ENCODE results near the gene DAGLB. TPM values are rescaled to one million over a fixed set of nuclear protein-coding genes. Genes with fewer than 3 reads are reported as not detected.
"Not testable (repeated sequence)": the region's sequence is repeated elsewhere in the genome, so short reads cannot be mapped to it uniquely, and the experiment has no call there.

The DAGLB gene
- total RNA-seq, 3 donors from 2014 or later (not counting 1 experiment from before 2014, with no cell fraction given) = 20.3 to 25.6 (median 25.2) TPM

DNA sequence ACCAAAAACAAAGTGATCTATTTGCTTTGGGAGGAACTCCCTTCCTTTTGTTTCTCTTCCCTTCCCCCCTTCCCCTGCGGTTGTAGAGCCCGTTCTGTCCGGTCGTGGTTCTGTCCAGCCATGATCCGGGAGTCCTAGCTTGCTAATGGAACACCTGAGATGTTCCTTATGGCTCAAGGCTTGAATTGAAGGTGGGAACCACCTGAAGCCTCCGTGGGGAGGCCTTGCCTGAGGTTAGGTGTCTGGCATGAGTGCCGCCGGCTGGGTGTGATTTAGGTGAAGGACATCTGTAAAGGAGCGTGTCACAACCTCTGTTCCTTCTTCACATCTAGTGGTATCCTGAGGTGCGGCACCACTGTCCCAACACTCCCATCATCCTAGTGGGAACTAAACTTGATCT lies 46.2 kb downstream of the DAGLB start:
- H3K4me3 Mint-ChIP-seq = no peak overlapping the region
- WGBS (ENCODE audit: insufficient coverage) = 97% methylated on average over 8 of the region's 10 CpGs
- ATAC-seq = no peak
- no peaks in the 10 kb centered on the region for H3K27me3 Mint-ChIP-seq (ENCODE audit: low read depth in 2 of 2)
- H3K4me1 Mint-ChIP-seq = peaks cover 35 to 36% of the 10 kb centered on the region in 2 donors
- DNase-seq = no peak
- peaks cover 48% of the 10 kb centered on the region for H3K36me3 ChIP-seq (ENCODE audit: control insufficient read depth, insufficient read depth, low read length)
- no peaks in the 10 kb centered on the region for H3K27me3 ChIP-seq (ENCODE audit: control insufficient read depth, insufficient read depth, low read length)
- no peak overlapping the region for H3K4me3 ChIP-seq (ENCODE audit: low read length)
- intact Hi-C loops (cut with micrococcal nuclease) = no loop called here
- no peaks in the 10 kb centered on the region for H3K9me3 ChIP-seq (ENCODE audit: control insufficient read depth, insufficient read depth, low read length)
- peaks cover 35% of the 10 kb centered on the region for H3K4me1 ChIP-seq (ENCODE audit: control insufficient read depth, insufficient read depth, low read length)
- no peaks in the 10 kb centered on the region for H3K9me3 Mint-ChIP-seq
- H3K27ac Mint-ChIP-seq = peak overlapping the region in 1 of 2 donors; percentile 16
- TF ChIP-seq, protein P1, sequence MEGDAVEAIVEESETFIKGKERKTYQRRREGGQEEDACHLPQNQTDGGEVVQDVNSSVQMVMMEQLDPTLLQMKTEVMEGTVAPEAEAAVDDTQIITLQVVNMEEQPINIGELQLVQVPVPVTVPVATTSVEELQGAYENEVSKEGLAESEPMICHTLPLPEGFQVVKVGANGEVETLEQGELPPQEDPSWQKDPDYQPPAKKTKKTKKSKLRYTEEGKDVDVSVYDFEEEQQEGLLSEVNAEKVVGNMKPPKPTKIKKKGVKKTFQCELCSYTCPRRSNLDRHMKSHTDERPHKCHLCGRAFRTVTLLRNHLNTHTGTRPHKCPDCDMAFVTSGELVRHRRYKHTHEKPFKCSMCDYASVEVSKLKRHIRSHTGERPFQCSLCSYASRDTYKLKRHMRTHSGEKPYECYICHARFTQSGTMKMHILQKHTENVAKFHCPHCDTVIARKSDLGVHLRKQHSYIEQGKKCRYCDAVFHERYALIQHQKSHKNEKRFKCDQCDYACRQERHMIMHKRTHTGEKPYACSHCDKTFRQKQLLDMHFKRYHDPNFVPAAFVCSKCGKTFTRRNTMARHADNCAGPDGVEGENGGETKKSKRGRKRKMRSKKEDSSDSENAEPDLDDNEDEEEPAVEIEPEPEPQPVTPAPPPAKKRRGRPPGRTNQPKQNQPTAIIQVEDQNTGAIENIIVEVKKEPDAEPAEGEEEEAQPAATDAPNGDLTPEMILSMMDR (IDR thresholded peaks at IDR 0.05) = no peak
- H3K36me3 Mint-ChIP-seq = peaks cover 7% of the 10 kb centered on the region
- no peak overlapping the region for H3K27ac ChIP-seq (ENCODE audit: low read length)

DNA sequence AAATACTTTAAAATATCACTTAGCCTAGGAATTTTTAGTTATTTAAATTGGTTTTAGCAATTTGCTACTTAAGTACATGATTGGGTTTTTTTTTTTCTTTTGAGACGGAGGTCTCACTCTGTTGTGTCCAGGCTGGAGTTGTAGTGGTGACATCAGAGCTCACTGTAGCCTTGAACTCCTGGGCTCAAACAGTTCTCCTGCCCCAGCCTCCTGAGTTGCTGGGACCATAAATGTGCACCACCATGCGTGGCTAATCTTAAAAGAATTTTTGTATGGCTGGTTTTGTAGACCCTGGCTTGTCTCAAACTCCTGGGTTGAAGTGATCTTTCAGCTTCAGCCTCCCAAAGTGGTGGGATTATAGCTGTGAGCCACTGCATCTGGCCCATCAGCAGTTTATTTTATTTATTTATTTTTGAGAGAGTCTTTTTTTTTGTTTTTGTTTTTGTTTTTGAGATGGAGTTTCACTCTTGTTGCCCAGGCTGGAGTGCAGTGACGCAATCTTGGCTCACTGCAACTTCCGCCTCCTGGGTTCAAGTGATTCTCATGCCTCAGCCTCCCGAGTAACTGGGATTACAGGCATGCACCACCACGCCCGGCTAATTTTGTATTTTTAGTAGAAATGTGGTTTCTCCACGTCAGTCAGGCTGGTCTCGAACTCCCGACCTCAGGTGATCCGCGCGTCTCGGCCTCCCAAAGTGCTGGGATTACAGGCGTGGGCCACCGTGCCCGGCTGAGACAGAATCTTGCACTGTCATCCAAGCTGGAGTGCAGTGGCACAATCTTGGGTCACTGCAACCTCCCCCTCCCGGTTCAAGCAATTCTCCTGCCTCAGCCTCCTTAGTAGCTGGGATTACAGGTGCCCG lies 47.3 kb downstream of the DAGLB start:
- H3K4me3 ChIP-seq (ENCODE audit: low read length); H3K9me3 ChIP-seq (ENCODE audit: control insufficient read depth, insufficient read depth, low read length); H3K27ac ChIP-seq (ENCODE audit: low read length); H3K4me3 Mint-ChIP-seq; H3K27me3 Mint-ChIP-seq (ENCODE audit: low read depth in 2 of 2); H3K9me3 Mint-ChIP-seq; DNase-seq; H3K27me3 ChIP-seq (ENCODE audit: control insufficient read depth, insufficient read depth, low read length); H3K36me3 Mint-ChIP-seq; ATAC-seq; intact Hi-C loops (cut with micrococcal nuclease): not testable (repeated sequence)
- Histone ChIP-seq H3K4me1 (ENCODE audit: control insufficient read depth, insufficient read depth, low read length) (peaks cover 46% of the 10 kb centered on the region), H3K36me3 (ENCODE audit: control insufficient read depth, insufficient read depth, low read length) (peaks cover 38% of the 10 kb centered on the region)
- 95% methylated on average over 19 of the region's 19 CpGs for WGBS (ENCODE audit: insufficient coverage)
- Mint-ChIP-seq H3K27ac (peak overlapping the region in 1 of 2 donors; percentile 66), H3K4me1 (peaks cover 46% of the 10 kb centered on the region in 2 donors)

DNA sequence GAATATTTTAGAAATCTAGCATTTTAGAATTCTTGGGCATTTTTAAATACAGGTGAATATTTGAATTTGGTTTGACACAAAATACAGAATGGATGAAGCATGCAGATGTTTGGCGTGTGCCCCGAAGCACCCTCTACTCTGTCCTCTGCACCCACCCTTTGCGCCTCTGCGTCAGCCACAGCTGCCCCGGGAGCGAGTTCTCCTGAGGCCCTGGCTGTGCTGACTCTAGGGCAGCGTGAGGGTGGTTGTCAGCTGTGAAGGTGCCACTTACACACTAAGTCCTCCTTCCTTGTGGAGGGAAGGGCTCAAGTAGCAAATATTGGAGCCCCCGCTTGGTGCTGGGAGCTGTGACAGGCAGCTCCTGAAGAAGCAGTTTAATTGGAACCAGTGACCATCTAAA lies 48.4 kb downstream of the DAGLB start:
- no peak overlapping the region for H3K27ac ChIP-seq (ENCODE audit: low read length)

DNA sequence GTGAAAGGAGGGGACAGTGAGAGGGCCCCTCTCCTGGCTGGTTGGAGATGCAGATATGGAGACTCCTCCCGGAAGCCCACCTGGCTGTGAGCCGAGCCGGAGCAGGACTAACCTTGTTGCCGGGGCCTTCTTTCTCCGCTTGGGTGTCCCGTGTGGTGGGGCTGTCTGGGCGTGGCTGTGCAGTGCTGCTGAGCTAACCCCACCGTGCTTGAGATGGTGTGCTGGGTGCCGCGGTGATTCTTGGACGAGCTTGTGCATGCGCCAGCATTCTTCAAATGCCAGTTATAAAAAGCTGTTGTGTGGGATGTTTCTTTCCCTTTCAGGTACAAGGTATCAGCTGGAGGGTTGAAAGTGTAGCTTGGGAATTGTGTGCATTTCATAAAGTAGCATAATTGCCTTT lies 48.8 kb downstream of the DAGLB start:
- no peaks in the 10 kb centered on the region for H3K9me3 Mint-ChIP-seq
- H3K4me3 ChIP-seq (ENCODE audit: low read length) = no peak overlapping the region
- H3K27ac ChIP-seq (ENCODE audit: low read length) = no peak overlapping the region
- TF ChIP-seq, protein P1 (IDR thresholded peaks at IDR 0.05) = no peak
- H3K36me3 Mint-ChIP-seq = peaks cover 4% of the 10 kb centered on the region
- H3K27ac Mint-ChIP-seq = peak overlapping the region; percentile 53 to 66
- DNase-seq (no peak), ATAC-seq (no peak)
- H3K4me1 ChIP-seq (ENCODE audit: control insufficient read depth, insufficient read depth, low read length) = peaks cover 52% of the 10 kb centered on the region
- no peaks in the 10 kb centered on the region for H3K27me3 ChIP-seq (ENCODE audit: control insufficient read depth, insufficient read depth, low read length)
- H3K4me3 Mint-ChIP-seq = no peak overlapping the region
- H3K4me1 Mint-ChIP-seq = peaks cover 56% of the 10 kb centered on the region in 2 donors
- 90% methylated on average over 12 of the region's 12 CpGs for WGBS (ENCODE audit: insufficient coverage)
- no peaks in the 10 kb centered on the region for H3K27me3 Mint-ChIP-seq (ENCODE audit: low read depth in 2 of 2)
- peaks cover 31% of the 10 kb centered on the region for H3K36me3 ChIP-seq (ENCODE audit: control insufficient read depth, insufficient read depth, low read length)
- intact Hi-C loops (cut with micrococcal nuclease) = no loop called here
- H3K9me3 ChIP-seq (ENCODE audit: control insufficient read depth, insufficient read depth, low read length) = no peaks in the 10 kb centered on the region

More for the DNA sequence above, 48.4 kb downstream of the DAGLB start:
- H3K9me3 ChIP-seq (ENCODE audit: control insufficient read depth, insufficient read depth, low read length) = no peaks in the 10 kb centered on the region
- Mint-ChIP-seq H3K9me3 (no peaks in the 10 kb centered on the region), H3K27ac (peak overlapping the region; percentile 53 to 66), H3K4me1 (peaks cover 54% of the 10 kb centered on the region in 2 donors), H3K36me3 (peaks cover 7% of the 10 kb centered on the region), H3K4me3 (no peak overlapping the region), H3K27me3 (ENCODE audit: low read depth in 2 of 2) (no peaks in the 10 kb centered on the region)
- H3K4me3 ChIP-seq (ENCODE audit: low read length) = no peak overlapping the region
- intact Hi-C loops (cut with micrococcal nuclease) = no loop called here
- WGBS (ENCODE audit: insufficient coverage) = 79% methylated on average over 8 of the region's 8 CpGs
- H3K4me1 ChIP-seq (ENCODE audit: control insufficient read depth, insufficient read depth, low read length) = peaks cover 51% of the 10 kb centered on the region
- H3K36me3 ChIP-seq (ENCODE audit: control insufficient read depth, insufficient read depth, low read length) = peaks cover 32% of the 10 kb centered on the region
- DNase-seq (no peak), ATAC-seq (peak in 1 of 3 donors; percentile 55)
- H3K27me3 ChIP-seq (ENCODE audit: control insufficient read depth, insufficient read depth, low read length) = no peaks in the 10 kb centered on the region
- TF ChIP-seq, protein P1 (IDR thresholded peaks at IDR 0.05) = no peak

DNA sequence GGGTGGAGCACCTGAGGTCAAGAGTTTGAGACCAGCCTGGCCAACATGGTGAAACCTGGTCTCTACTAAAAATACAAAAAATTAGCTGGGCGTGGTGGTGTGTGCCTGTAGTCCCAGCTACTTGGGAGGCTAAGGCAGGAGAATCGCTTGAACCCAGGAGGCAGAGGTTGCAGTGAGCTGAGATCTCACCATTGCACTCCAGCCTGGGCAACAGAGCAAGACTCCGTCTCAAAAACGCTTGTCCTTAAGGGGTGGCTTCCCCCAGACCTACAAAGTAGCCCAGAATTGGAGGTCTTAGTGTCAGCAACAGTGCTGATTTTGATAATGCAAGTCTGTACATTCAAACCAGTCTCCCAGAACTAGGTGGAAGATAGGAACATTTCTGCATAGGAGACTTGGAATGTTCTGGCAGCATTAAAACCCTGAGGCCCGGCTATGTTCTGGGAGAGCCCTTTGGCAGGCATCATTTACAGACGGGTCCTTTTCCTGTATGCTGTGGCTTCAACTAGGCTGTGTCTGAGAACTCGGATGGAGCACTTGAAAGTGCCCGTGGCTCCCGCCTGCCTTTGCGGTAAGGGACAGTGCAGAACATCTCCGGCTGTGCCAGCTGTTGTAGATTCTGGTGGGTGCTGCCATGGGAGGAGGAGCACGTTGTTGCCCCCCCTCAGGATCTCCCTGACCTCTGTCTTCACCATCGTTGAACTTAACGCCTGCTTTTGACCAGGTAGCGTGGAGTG lies 49.8 kb downstream of the DAGLB start:
- H3K9me3 Mint-ChIP-seq; H3K27me3 ChIP-seq (ENCODE audit: control insufficient read depth, insufficient read depth, low read length); H3K4me3 Mint-ChIP-seq; H3K4me3 ChIP-seq (ENCODE audit: low read length); H3K27me3 Mint-ChIP-seq (ENCODE audit: low read depth in 2 of 2); H3K9me3 ChIP-seq (ENCODE audit: control insufficient read depth, insufficient read depth, low read length); ATAC-seq; H3K27ac ChIP-seq (ENCODE audit: low read length); H3K36me3 Mint-ChIP-seq; DNase-seq; intact Hi-C loops (cut with micrococcal nuclease): not testable (repeated sequence)
- Mint-ChIP-seq H3K27ac (peak overlapping the region; percentile 52 to 53), H3K4me1 (peaks cover 61 to 62% of the 10 kb centered on the region in 2 donors)
- peaks cover 61% of the 10 kb centered on the region for H3K4me1 ChIP-seq (ENCODE audit: control insufficient read depth, insufficient read depth, low read length)
- WGBS (ENCODE audit: insufficient coverage) = 92% methylated on average over 15 of the region's 15 CpGs
- peaks cover 25% of the 10 kb centered on the region for H3K36me3 ChIP-seq (ENCODE audit: control insufficient read depth, insufficient read depth, low read length)
